GM23338 (cell line): Measurements from ENCODE around the gene SDR39U1. TPM values are rescaled to one million over a fixed set of nuclear protein-coding genes. Genes with fewer than 3 reads are reported as not detected.

ENCODE experiments used
- ATAC-seq: fragments of 200-7000 bp; cut with Tn5 transposase; 3 replicates; pipeline ENCODE4 v1.9.1; 2020
- DNase-seq: peaks from one replicate; pipeline ENCODE4 v3.0.0-alpha.2; 2015; ENCODE audit warnings: low spot score
- H2AFZ ChIP-seq: fragments of 200-600 bp; sonication (generic); 2 replicates; pipeline ENCODE4 v1.8.0; 2016; ENCODE audit warnings: antibody characterized with exemption, mild to moderate bottlenecking, moderate library complexity
- H3F3A ChIP-seq: fragments of 200-600 bp; sonication (generic); replicated peaks from 2 replicates; pipeline ENCODE4 v1.8.0; 2017; ENCODE audit warnings: antibody characterized with exemption, mixed run types, low read depth
- H3K27ac ChIP-seq: fragments of 200-600 bp; sonication (generic); 2 replicates; pipeline ENCODE4 v1.6.1; 2016; ENCODE audit warnings: low read depth
- H3K27me3 ChIP-seq: fragments of 200-600 bp; sonication (generic); 2 replicates; pipeline ENCODE4 v1.8.0; 2016; ENCODE audit warnings: mild to moderate bottlenecking, mixed run types, moderate library complexity; ENCODE audit not compliant: insufficient read depth
- H3K36me3 ChIP-seq: fragments of 200-600 bp; sonication (generic); 2 replicates; pipeline ENCODE4 v1.8.0; 2016; ENCODE audit warnings: mild to moderate bottlenecking; ENCODE audit not compliant: insufficient read depth
- H3K4me1 ChIP-seq: fragments of 200-600 bp; sonication (generic); 2 replicates; pipeline ENCODE4 v1.8.0; 2016; ENCODE audit warnings: mild to moderate bottlenecking, moderate library complexity; ENCODE audit not compliant: insufficient read depth
- H3K4me2 ChIP-seq: fragments of 200-600 bp; sonication (generic); 2 replicates; pipeline ENCODE4 v1.7.1; 2017; ENCODE audit warnings: mixed run types
- H3K4me3 ChIP-seq: fragments of 200-600 bp; sonication (generic); 2 replicates; pipeline ENCODE4 v1.6.1; 2016; ENCODE audit warnings: mixed run types
- H3K79me2 ChIP-seq: fragments of 200-600 bp; sonication (generic); replicated peaks from 2 replicates; pipeline ENCODE4 v1.8.0; 2017; ENCODE audit warnings: mild to moderate bottlenecking; ENCODE audit not compliant: insufficient read depth
- H3K9me2 ChIP-seq: fragments of 200-600 bp; sonication (generic); 2 replicates; pipeline ENCODE4 v1.8.0; 2017; ENCODE audit not compliant: insufficient read depth
- H4K20me1 ChIP-seq: fragments of 200-600 bp; sonication (generic); replicated peaks from 2 replicates; pipeline ENCODE4 v1.8.0; 2017; ENCODE audit warnings: mild to moderate bottlenecking; ENCODE audit not compliant: insufficient read depth
- H3K27ac Mint-ChIP-seq: 2 replicates; pipeline ENCODE4 v1.8.0; 2020; ENCODE audit warnings: inconsistent platforms, mild to moderate bottlenecking, moderate library complexity, mixed read lengths
- H3K27me3 Mint-ChIP-seq: 3 replicates; pipeline ENCODE4 v1.8.0; 2022; ENCODE audit warnings: low read depth, mild to moderate bottlenecking, moderate library complexity, mixed read lengths, inconsistent platforms; ENCODE audit not compliant: insufficient read depth, poor library complexity
- H3K36me3 Mint-ChIP-seq: 3 replicates; pipeline ENCODE4 v1.8.0; 2021; ENCODE audit warnings: low read depth, mild to moderate bottlenecking, inconsistent platforms, moderate library complexity, mixed read lengths
- H3K4me1 Mint-ChIP-seq: 3 replicates; pipeline ENCODE4 v1.8.0; 2020; ENCODE audit warnings: mild to moderate bottlenecking, inconsistent platforms, mixed read lengths
- H3K4me3 Mint-ChIP-seq: 3 replicates; pipeline ENCODE4 v1.8.0; 2021; ENCODE audit warnings: moderate library complexity, mild to moderate bottlenecking, inconsistent platforms, mixed read lengths
- H3K9me3 Mint-ChIP-seq: 3 replicates; pipeline ENCODE4 v1.8.0; 2020; ENCODE audit warnings: moderate library complexity, mild to moderate bottlenecking, inconsistent platforms, mixed read lengths
- CREB1 ChIP-seq: fragments of 250-450 bp; sonication (Bioruptor Pico); IDR thresholded peaks from 2 replicates; pipeline ENCODE4 v1.5.0; 2020; ENCODE audit warnings: low read depth, mild to moderate bottlenecking, moderate library complexity
- ETS1 ChIP-seq: IDR thresholded peaks from 2 replicates; pipeline ENCODE4 v1.6.1; 2016; ENCODE audit warnings: antibody characterized with exemption
- EZH2 ChIP-seq: fragments of 200-600 bp; sonication (generic); IDR thresholded peaks from one replicate; pipeline ENCODE4 v1.8.0; 2017; ENCODE audit warnings: antibody characterized with exemption, mild to moderate bottlenecking, low read depth; ENCODE audit not compliant: unreplicated experiment
- EZH2phosphoT487 ChIP-seq: fragments of 200-600 bp; sonication (generic); IDR thresholded peaks from one replicate; pipeline ENCODE4 v1.8.1; 2018; ENCODE audit warnings: antibody characterized with exemption; ENCODE audit not compliant: unreplicated experiment
- NANOG ChIP-seq: IDR thresholded peaks from 2 replicates; pipeline ENCODE4 v1.6.1; 2016; ENCODE audit warnings: antibody characterized with exemption, borderline replicate concordance
- POLR2AphosphoS5 ChIP-seq: IDR thresholded peaks from 2 replicates; pipeline ENCODE4 v1.6.1; 2016; ENCODE audit warnings: antibody characterized with exemption, low read depth
- STAT1 ChIP-seq: IDR thresholded peaks from one replicate; pipeline ENCODE4 v1.6.1; 2016; ENCODE audit warnings: antibody characterized with exemption; ENCODE audit not compliant: unreplicated experiment
- ZNF114 ChIP-seq: fragments of 250-450 bp; sonication (Bioruptor Pico); IDR thresholded peaks from 2 replicates; pipeline ENCODE4 v1.5.0; 2020; ENCODE audit warnings: mild to moderate bottlenecking, moderate library complexity
- ZNF331 ChIP-seq: fragments of 250-450 bp; sonication (Bioruptor Pico); IDR thresholded peaks from 2 replicates; pipeline ENCODE4 v1.5.0; 2020; ENCODE audit warnings: low read depth, mild to moderate bottlenecking, moderate library complexity
- ZNF462 ChIP-seq: fragments of 250-450 bp; sonication (Bioruptor Pico); IDR thresholded peaks from 2 replicates; pipeline ENCODE4 v1.5.0; 2020; ENCODE audit warnings: mild to moderate bottlenecking, moderate library complexity
- polyA plus RNA-seq: library from polyadenylated mRNA; unstranded; fragments of >200 nt; fragmentation: Nextera tagmentation; extraction: Ambion mirVana; gene quantifications from 2 replicates; pipeline ENCODE4 v1.2.1, GENCODE V29; 2016
- total RNA-seq: library from RNA; depleted of rRNA; stranded (reverse); fragments of >200 nt; shearing (Covaris generic); gene quantifications from 2 replicates; pipeline ENCODE4 v1.2.3, GENCODE V29; 2014
- TF ChIP-seq, protein P1 (sequence below): IDR thresholded peaks from one replicate; pipeline ENCODE4 v1.6.1; 2018; ENCODE audit warnings: antibody characterized with exemption; ENCODE audit not compliant: unreplicated experiment
- TF ChIP-seq, protein P2 (sequence below), 2 experiments: fragments of 200-600 bp in 1 of 2; sonication (generic) in 1 of 2; conservative IDR thresholded peaks; 2 replicates each; pipeline versions ENCODE4 v1.5.1 to v1.6.1; 2016 to 2017; ENCODE audit warnings: antibody characterized with exemption in 2 of 2, low read depth in 2 of 2, mild to moderate bottlenecking in 2 of 2, moderate library complexity in 1 of 2

Gene SDR39U1
- total and polyA plus RNA-seq, 2 experiments from 2014 or later, result 22.9 to 66.5 TPM

- Histone ChIP-seq H3K4me3 (peak overlapping the region; percentile 70), H3K4me2 (peak overlapping the region; percentile 81), H3K27me3 (no peaks in the 10 kb centered on the region), H3K4me1 (peaks cover 13% of the 10 kb centered on the region), H2AFZ (peak overlapping the region; percentile 43), H3K9me2 (no peaks in the 10 kb centered on the region), H3F3A (peaks cover 7% of the 10 kb centered on the region; the same call in 1 of the 2 replicates), H3K36me3 (peaks cover 7% of the 10 kb centered on the region; the same call in 1 of the 2 replicates), H3K79me2 (peaks cover 13% of the 10 kb centered on the region), H4K20me1 (no peaks in the 10 kb centered on the region; the same call in 1 of the 2 replicates), H3K27ac (peak overlapping the region; percentile 70)
- Mint-ChIP-seq H3K4me1 (peaks cover 5% of the 10 kb centered on the region; the same call in 1 of the 3 replicates), H3K27ac (peak overlapping the region; percentile 99), H3K27me3 (peaks cover 2% of the 10 kb centered on the region), H3K36me3 (peaks cover 30% of the 10 kb centered on the region), H3K4me3 (peak overlapping the region; percentile 88), H3K9me3 (no peaks in the 10 kb centered on the region; the same call in 2 of the 3 replicates)
- no peak for TF ChIP-seq NANOG
- no peak for TF ChIP-seq ZNF114 (CRISPR knock-in tag)
- no peak for TF ChIP-seq CREB1
- TF ChIP-seq STAT1, result no peak
- TF ChIP-seq EZH2, result no peak
- no peak for TF ChIP-seq ZNF331 (CRISPR knock-in tag)
- no peak for TF ChIP-seq ZNF462 (CRISPR knock-in tag)
- TF ChIP-seq, protein P1, sequence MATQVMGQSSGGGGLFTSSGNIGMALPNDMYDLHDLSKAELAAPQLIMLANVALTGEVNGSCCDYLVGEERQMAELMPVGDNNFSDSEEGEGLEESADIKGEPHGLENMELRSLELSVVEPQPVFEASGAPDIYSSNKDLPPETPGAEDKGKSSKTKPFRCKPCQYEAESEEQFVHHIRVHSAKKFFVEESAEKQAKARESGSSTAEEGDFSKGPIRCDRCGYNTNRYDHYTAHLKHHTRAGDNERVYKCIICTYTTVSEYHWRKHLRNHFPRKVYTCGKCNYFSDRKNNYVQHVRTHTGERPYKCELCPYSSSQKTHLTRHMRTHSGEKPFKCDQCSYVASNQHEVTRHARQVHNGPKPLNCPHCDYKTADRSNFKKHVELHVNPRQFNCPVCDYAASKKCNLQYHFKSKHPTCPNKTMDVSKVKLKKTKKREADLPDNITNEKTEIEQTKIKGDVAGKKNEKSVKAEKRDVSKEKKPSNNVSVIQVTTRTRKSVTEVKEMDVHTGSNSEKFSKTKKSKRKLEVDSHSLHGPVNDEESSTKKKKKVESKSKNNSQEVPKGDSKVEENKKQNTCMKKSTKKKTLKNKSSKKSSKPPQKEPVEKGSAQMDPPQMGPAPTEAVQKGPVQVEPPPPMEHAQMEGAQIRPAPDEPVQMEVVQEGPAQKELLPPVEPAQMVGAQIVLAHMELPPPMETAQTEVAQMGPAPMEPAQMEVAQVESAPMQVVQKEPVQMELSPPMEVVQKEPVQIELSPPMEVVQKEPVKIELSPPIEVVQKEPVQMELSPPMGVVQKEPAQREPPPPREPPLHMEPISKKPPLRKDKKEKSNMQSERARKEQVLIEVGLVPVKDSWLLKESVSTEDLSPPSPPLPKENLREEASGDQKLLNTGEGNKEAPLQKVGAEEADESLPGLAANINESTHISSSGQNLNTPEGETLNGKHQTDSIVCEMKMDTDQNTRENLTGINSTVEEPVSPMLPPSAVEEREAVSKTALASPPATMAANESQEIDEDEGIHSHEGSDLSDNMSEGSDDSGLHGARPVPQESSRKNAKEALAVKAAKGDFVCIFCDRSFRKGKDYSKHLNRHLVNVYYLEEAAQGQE, result no peak
- TF ChIP-seq ETS1, result no peak
- no peak for TF ChIP-seq POLR2AphosphoS5
- TF ChIP-seq, protein P2, sequence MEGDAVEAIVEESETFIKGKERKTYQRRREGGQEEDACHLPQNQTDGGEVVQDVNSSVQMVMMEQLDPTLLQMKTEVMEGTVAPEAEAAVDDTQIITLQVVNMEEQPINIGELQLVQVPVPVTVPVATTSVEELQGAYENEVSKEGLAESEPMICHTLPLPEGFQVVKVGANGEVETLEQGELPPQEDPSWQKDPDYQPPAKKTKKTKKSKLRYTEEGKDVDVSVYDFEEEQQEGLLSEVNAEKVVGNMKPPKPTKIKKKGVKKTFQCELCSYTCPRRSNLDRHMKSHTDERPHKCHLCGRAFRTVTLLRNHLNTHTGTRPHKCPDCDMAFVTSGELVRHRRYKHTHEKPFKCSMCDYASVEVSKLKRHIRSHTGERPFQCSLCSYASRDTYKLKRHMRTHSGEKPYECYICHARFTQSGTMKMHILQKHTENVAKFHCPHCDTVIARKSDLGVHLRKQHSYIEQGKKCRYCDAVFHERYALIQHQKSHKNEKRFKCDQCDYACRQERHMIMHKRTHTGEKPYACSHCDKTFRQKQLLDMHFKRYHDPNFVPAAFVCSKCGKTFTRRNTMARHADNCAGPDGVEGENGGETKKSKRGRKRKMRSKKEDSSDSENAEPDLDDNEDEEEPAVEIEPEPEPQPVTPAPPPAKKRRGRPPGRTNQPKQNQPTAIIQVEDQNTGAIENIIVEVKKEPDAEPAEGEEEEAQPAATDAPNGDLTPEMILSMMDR (conservative IDR thresholded peaks at IDR 0.05; ENCODE audit: low read depth in 2 of 2), result no peak
- no peak for TF ChIP-seq EZH2phosphoT487
- no peak for ATAC-seq
- DNase-seq, result no peak
Measured at GRCh38 chr14:24443053-24443665, 583 bp upstream of the SDR39U1 start.
